Measurements from ENCODE around the gene HAO2.

Gene HAO2

GRCh38 chr1:119442756-119443155 is 74.2 kb downstream of the HAO2 start:
- ATAC-seq: no peak
- TF ChIP-seq CREB5 (CRISPR knock-in tag; IDR thresholded peaks at IDR 0.05; ENCODE audit: low read depth) (no peak), ESRRG (CRISPR knock-in tag; IDR thresholded peaks at IDR 0.05) (no peak), ZFP30 (CRISPR knock-in tag; IDR thresholded peaks at IDR 0.05) (no peak)

Measured in SK-N-SH treated with all-trans-retinoic acid at 6 μM for 48 hours (cell line).